LNCAP (cell line): ENCODE measurements around the gene WWOX.

ENCODE experiments used
- CTCF ChIP-seq: fragments of 450-650 bp; IDR thresholded peaks from 2 replicates; pipeline ENCODE4 v1.5.1; 2017; ENCODE audit warnings: mild to moderate bottlenecking

Gene WWOX

DNA sequence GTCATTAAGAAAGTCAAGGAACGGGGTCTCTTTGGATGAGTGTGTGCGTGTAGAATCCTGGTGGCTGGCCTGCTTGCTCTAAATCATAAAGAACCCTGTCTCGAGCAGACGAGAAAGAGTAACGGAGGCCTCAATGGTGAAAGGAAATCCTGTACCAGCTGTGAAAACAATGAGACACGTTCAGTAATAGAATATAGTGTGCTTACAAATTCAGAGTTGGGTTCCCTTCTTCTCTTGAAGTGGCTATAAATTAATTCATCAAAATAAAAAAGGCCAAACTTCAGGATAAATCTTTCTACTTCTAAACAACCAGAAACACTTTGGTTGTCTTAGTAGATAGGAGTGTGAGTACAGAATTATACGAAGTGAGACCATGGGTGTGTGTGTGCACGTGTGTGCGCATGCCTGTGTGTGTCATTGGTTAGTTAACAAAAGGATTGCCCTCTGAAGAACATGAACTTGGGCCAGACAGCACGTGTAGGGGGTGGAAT is 48.5 kb downstream of the WWOX start:
- TF ChIP-seq CTCF = no peak

- TF ChIP-seq CTCF = no peak
These were observed 50.8 kb downstream of the WWOX start for GRCh38 chr16:78150233-78150632.

DNA sequence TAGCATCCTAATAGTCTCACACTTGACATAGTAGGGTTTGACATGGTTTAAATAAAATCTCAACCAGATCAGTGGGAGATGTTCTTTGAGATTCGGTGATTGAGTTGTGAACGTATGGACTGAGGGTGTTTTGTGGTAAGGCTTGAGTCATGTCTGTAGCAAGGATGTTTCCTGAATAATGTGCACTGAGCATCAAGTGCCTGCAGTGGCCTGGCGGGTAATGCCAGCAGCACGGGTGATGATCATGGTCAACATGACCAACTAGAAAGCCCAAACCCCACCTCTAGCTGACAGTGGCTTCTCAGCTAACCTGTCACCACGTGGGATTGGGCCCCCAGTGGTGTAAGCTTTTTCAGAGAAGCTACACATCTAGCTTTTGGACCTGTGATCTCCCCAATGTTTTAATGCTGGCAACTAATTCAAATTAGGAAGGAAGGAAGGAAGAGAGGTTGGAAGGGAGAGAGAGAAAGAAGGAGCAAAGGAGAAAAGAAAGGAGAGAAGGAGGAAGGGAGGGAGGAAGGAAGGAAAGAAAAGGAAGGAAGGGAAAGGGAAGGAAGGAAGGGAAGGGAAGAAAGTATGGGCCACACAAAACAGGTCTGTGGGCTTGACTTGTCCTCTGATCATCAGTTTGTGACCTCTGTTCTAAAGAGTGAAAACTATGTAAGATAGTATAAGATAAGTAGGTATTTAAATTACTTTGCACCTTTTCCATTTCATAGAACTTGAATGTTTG is 55.4 kb downstream of the WWOX start:
- no peak for TF ChIP-seq CTCF

- TF ChIP-seq CTCF = no peak
These were observed 56.4 kb downstream of the WWOX start for GRCh38 chr16:78155791-78156345.

- TF ChIP-seq CTCF = no peak
These were observed 61.7 kb downstream of the WWOX start for GRCh38 chr16:78161023-78161729.

GRCh38 chr16:78163772-78164670 is 64.6 kb downstream of the WWOX start:
- TF ChIP-seq CTCF = no peak

DNA sequence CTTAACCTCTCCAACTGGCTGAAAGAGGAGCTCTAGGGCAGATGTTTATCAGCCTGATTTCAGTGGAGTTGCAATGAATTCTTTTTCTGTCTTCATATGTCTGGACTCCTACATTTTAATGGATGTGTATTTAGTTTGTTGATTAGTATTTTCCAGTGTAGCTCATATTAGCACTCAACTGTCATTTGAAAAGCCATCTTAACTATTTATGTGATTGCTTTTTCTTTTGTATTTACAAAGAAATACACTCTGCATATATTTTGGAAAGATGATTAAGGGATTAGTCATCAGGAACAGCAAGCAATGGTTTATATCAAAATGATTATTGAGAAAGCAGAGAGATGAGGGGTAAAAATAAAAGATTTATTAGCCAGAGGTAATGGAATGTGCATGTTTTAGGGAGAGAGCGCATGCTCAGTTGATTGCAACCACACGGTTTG is 71.1 kb downstream of the WWOX start:
- no peak for TF ChIP-seq CTCF
